SK-N-SH (cell line): ENCODE data around the gene POU6F2. TPM values are rescaled to one million over a fixed set of nuclear protein-coding genes. Genes with fewer than 3 reads are reported as not detected.

Experiments used
- CTCF ChIA-PET: fragments of 300-600, 350-600 bp; formaldehyde crosslinking; extraction: SDS; loops from one replicate; lab custom pipeline; 2021; lab: Yijun Ruan, JAX
- POLR2A ChIA-PET: fragments of 350-600 bp; sonication (Branson Sonifier 250); formaldehyde crosslinking; extraction: SDS; loops from one replicate; lab custom pipeline; 2020; ENCODE audit warnings: antibody characterized with exemption, inconsistent platforms; lab: Yijun Ruan, JAX
- DNase-seq: peaks from one replicate; pipeline ENCODE4 v3.0.0; 2012
- H2AFZ ChIP-seq: fragments of 200-600 bp; sonication (generic); 2 replicates; pipeline ENCODE4 v1.8.1; 2016; ENCODE audit warnings: antibody characterized with exemption, mild to moderate bottlenecking, low read depth
- H3F3A ChIP-seq: fragments of 200-600 bp; sonication (generic); replicated peaks from 2 replicates; pipeline ENCODE3; 2016; ENCODE audit warnings: antibody characterized with exemption, mild to moderate bottlenecking; ENCODE audit not compliant: insufficient read depth
- H3K27ac ChIP-seq, 2 experiments: fragments of 200-500 bp in 1 of 2; fragments of 200-600 bp in 1 of 2; sonication (Bioruptor generic) in 1 of 2; sonication (generic), shearing (Covaris generic) in 1 of 2; 2 replicates each; pipeline versions ENCODE4 v1.5.1 to v1.6.1; 2014 to 2016; ENCODE audit warnings: low read depth in 2 of 2, inconsistent platforms in 1 of 2, low read length in 1 of 2, mild to moderate bottlenecking in 1 of 2, mixed read lengths in 1 of 2
- H3K27me3 ChIP-seq: fragments of 200-600 bp; sonication (generic), shearing (Covaris generic); 2 replicates; pipeline ENCODE4 v1.6.1; 2016; ENCODE audit warnings: mixed run types; ENCODE audit not compliant: insufficient read depth
- H3K36me3 ChIP-seq, 2 experiments: fragments of 200-500 bp in 1 of 2; fragments of 200-600 bp in 1 of 2; sonication (Bioruptor generic) in 1 of 2; sonication (generic) in 1 of 2; replicated peaks in 1 of 2; 2 replicates each; pipeline versions ENCODE3 to v1.5.1; 2014 to 2016; ENCODE audit warnings: low read length in 1 of 2, mild to moderate bottlenecking in 1 of 2; ENCODE audit not compliant: insufficient read depth in 2 of 2, control insufficient read depth in 1 of 2
- H3K4me1 ChIP-seq, 2 experiments: fragments of 200-500 bp in 1 of 2; fragments of 200-600 bp in 1 of 2; sonication (Bioruptor generic) in 1 of 2; sonication (generic), shearing (Covaris generic) in 1 of 2; 2 replicates each; pipeline versions ENCODE4 v1.5.1 to v1.6.1; 2014 to 2016; ENCODE audit warnings: low read depth in 1 of 2, low read length in 1 of 2, mixed run types in 1 of 2; ENCODE audit not compliant: insufficient read depth in 2 of 2, control insufficient read depth in 1 of 2
- H3K4me2 ChIP-seq: fragments of 200-600 bp; sonication (generic), shearing (Covaris generic); 2 replicates; pipeline ENCODE4 v1.6.1; 2017; ENCODE audit warnings: mixed run types
- H3K4me3 ChIP-seq, 2 experiments: fragments of 200-500 bp in 1 of 2; fragments of 200-600 bp in 1 of 2; sonication (Bioruptor generic) in 1 of 2; sonication (generic), shearing (Covaris generic) in 1 of 2; 2 replicates each; pipeline versions ENCODE4 v1.5.1 to v1.8.1; 2014 to 2016; ENCODE audit warnings: low read depth in 2 of 2, inconsistent platforms in 1 of 2, low read length in 1 of 2, mild to moderate bottlenecking in 1 of 2, mixed read lengths in 1 of 2, moderate library complexity in 1 of 2
- H3K79me2 ChIP-seq: fragments of 200-600 bp; sonication (generic); 2 replicates; pipeline ENCODE4 v1.8.1; 2017; ENCODE audit warnings: mild to moderate bottlenecking; ENCODE audit not compliant: insufficient read depth
- H3K9ac ChIP-seq: fragments of 200-600 bp; sonication (generic); 2 replicates; pipeline ENCODE4 v1.6.1; 2017; ENCODE audit warnings: mixed run types
- H3K9me2 ChIP-seq: fragments of 200-600 bp; sonication (generic); 2 replicates; pipeline ENCODE4 v1.6.1; 2017; ENCODE audit warnings: mixed run types
- H3K9me3 ChIP-seq: fragments of 200-600 bp; sonication (generic); 2 replicates; pipeline ENCODE4 v1.6.1; 2017; ENCODE audit warnings: mixed run types, mild to moderate bottlenecking, moderate library complexity
- H4K20me1 ChIP-seq: fragments of 200-600 bp; sonication (generic); 2 replicates; pipeline ENCODE4 v1.6.1; 2017; ENCODE audit warnings: mild to moderate bottlenecking, mixed run types; ENCODE audit not compliant: insufficient read depth
- CHD2 ChIP-seq: fragments of 150-350 bp; IDR thresholded peaks from 2 replicates; pipeline ENCODE4 v1.6.1; 2018; ENCODE audit warnings: low read length; ENCODE audit not compliant: partially characterized antibody
- FOSL2 ChIP-seq: IDR thresholded peaks from 2 replicates; pipeline ENCODE4 v1.4.0; 2012; ENCODE audit warnings: low read depth, mild to moderate bottlenecking, moderate library complexity, borderline replicate concordance
- FOXM1 ChIP-seq: IDR thresholded peaks from 2 replicates; pipeline ENCODE4 v1.4.0; 2012; ENCODE audit warnings: low read depth, mild to moderate bottlenecking
- GABPA ChIP-seq: IDR thresholded peaks from 2 replicates; pipeline ENCODE4 v1.4.0; 2012; ENCODE audit warnings: low read depth, mild to moderate bottlenecking
- GATA2 ChIP-seq: sonication (generic); formaldehyde crosslinking; IDR thresholded peaks from 2 replicates; pipeline ENCODE4 v1.5.0; 2020; ENCODE audit warnings: mild to moderate bottlenecking, missing genetic modification reagents
- JUND ChIP-seq: IDR thresholded peaks from 2 replicates; pipeline ENCODE4 v1.4.0; 2012
- MEF2A ChIP-seq: IDR thresholded peaks from 2 replicates; pipeline ENCODE4 v1.4.0; 2012; ENCODE audit warnings: low read depth, borderline replicate concordance
- POLR2AphosphoS5 ChIP-seq: IDR thresholded peaks from 2 replicates; pipeline ENCODE4 v1.6.1; 2012; ENCODE audit warnings: low read depth, low read length
- RCOR1 ChIP-seq: fragments of 150-350 bp; IDR thresholded peaks from 2 replicates; pipeline ENCODE4 v1.6.1; 2017; ENCODE audit warnings: antibody characterized with exemption, low read length
- RFX5 ChIP-seq: IDR thresholded peaks from 2 replicates; pipeline ENCODE4 v1.6.1; 2012; ENCODE audit warnings: mild to moderate bottlenecking, improper control_type of control experiment, low read length
- RXRA ChIP-seq: IDR thresholded peaks from 2 replicates; pipeline ENCODE4 v1.4.0; 2012; ENCODE audit warnings: low read depth, mild to moderate bottlenecking, borderline replicate concordance
- SIN3A ChIP-seq: IDR thresholded peaks from 2 replicates; pipeline ENCODE4 v1.6.1; 2012; ENCODE audit warnings: low read depth, mild to moderate bottlenecking, low read length, moderate library complexity, borderline replicate concordance
- SMC3 ChIP-seq: IDR thresholded peaks from 2 replicates; pipeline ENCODE4 v1.6.1; 2012; ENCODE audit warnings: low read depth, low read length, improper control_type of control experiment
- TAF1 ChIP-seq: IDR thresholded peaks from 2 replicates; pipeline ENCODE4 v1.6.1; 2012; ENCODE audit warnings: low read depth, mild to moderate bottlenecking, low read length, moderate library complexity, borderline replicate concordance
- TEAD4 ChIP-seq: IDR thresholded peaks from 2 replicates; pipeline ENCODE4 v1.4.0; 2012; ENCODE audit warnings: mild to moderate bottlenecking, borderline replicate concordance; ENCODE audit not compliant: insufficient read depth
- YY1 ChIP-seq: IDR thresholded peaks from 2 replicates; pipeline ENCODE4 v1.4.0; 2012; ENCODE audit warnings: low read depth, mild to moderate bottlenecking
- WGBS: methylation state at CpG from one replicate; pipeline ENCODE4 v1.1.6; 2017; ENCODE audit warnings: low lambda C conversion rate; 5-methylcytosine and 5-hydroxymethylcytosine counted together
- polyA plus RNA-seq, 3 experiments: library from polyadenylated mRNA; depleted of rRNA; stranded (reverse); fragments of >200 nt; gene quantifications; 2 replicates each; pipeline ENCODE4 v1.2.3, GENCODE V29; 2012
- TF ChIP-seq, protein P1 (sequence below): fragments of 200-600 bp; sonication (generic); IDR thresholded peaks from 2 replicates; pipeline ENCODE4 v1.6.1; 2017; ENCODE audit warnings: antibody characterized with exemption, mild to moderate bottlenecking, moderate library complexity
- TF ChIP-seq, protein P2 (sequence below): IDR thresholded peaks from 2 replicates; pipeline ENCODE4 v1.4.0; 2012; ENCODE audit warnings: low read depth, borderline replicate concordance
- TF ChIP-seq, protein P3 (sequence below): IDR thresholded peaks from 2 replicates; pipeline ENCODE4 v1.4.0; 2012; ENCODE audit warnings: low read depth

POU6F2 gene
- polyA plus RNA-seq, 1 of the 3 experiments (the other 2 are of a cell fraction) = under 0.01 TPM

DNA sequence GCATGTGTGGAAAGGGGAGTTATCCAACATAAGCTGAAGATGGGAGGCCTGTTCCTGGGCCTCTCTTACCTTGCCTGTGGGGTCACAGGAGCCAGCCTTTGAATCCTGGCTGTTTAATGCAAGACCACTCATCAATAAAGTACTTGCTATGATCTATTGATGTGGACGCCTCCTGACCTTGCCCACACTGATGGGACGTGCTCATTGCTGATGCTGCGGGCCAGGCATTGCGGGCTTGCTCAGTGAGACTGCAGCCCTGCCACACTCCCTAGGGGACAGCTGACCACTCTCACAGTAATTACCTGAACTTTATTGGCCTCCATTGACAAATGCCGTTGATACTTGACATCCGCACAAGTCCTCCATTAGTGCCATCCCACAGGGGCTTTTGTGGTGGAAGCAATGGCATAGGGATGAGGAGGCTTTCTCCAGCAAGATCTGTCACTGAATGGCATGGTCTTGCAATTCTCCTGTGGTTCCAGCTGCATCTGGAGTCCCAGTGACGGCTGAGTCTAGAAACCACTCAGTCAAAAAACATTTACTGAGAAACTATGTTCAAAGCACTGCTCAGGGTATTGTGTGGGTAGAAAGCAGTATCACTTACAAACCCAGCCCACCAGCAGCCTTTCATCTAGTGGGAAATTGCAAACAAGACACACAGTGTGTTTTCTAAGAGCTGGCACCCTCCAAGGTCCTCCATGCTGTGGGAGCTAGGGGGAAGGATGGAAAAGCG, 453.4 kb downstream of the POU6F2 start:
- ChIA-PET CTCF (no interaction called here), POLR2A (no interaction called here)
- no peak overlapping the region for H3K9ac ChIP-seq
- H3K27ac ChIP-seq = no peak overlapping the region
- no peak overlapping the region for H3K4me2 ChIP-seq
- H4K20me1 ChIP-seq = no peaks in the 10 kb centered on the region
- no peak overlapping the region for H2AFZ ChIP-seq
- TF ChIP-seq GABPA (no peak), GATA2 (no peak), POLR2AphosphoS5 (no peak), RXRA (no peak), SIN3A (no peak), TEAD4 (no peak), SMC3 (no peak), YY1 (no peak), MEF2A (no peak), TAF1 (no peak), JUND (no peak)
- H3K36me3 ChIP-seq = no peaks in the 10 kb centered on the region
- H3K4me1 ChIP-seq = no peaks in the 10 kb centered on the region; a peak in 1 of 4 replicates
- H3K27me3 ChIP-seq = peaks cover 16% of the 10 kb centered on the region; the same call in 1 of the 2 replicates
- WGBS = 63% methylated on average over 8 of the region's 8 CpGs
- no peaks in the 10 kb centered on the region for H3K9me3 ChIP-seq
- DNase-seq = no peak
- no peaks in the 10 kb centered on the region for H3F3A ChIP-seq
- no peaks in the 10 kb centered on the region for H3K79me2 ChIP-seq
- no peak overlapping the region for H3K4me3 ChIP-seq
- no peaks in the 10 kb centered on the region for H3K9me2 ChIP-seq

DNA sequence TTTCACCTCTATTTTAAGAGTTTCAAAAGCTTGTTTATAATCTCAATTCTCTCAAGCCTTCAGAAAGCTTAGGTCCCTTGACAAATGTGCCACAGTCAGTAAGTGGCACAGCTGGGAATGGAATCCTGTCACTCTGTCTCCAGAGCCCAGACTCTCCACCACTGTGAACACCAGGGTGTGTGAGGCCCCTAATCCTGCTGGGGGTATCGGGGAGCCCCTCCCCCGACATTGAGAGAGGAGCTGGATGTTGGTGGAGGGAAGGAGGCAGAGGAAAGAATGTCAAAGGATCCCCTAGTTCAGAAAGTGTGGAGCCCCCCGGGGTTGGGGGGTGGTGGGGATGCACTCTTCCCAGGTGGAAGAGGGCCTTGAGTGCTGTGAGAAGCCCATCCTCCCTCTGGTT, 454.7 kb downstream of the POU6F2 start:
- CTCF ChIA-PET = interaction anchor here (1.9 kb wide), 1 partner anchor 21 kb away, joined by 10 read pairs; no protein-coding TSS in a partner anchor
- POLR2A ChIA-PET = no interaction called here
- WGBS = 0% methylated on average over 3 of the region's 3 CpGs
- no peak overlapping the region for H3K9ac ChIP-seq
- H3K4me1 ChIP-seq = no peaks in the 10 kb centered on the region; a peak in 1 of 4 replicates
- H3K36me3 ChIP-seq = no peaks in the 10 kb centered on the region
- H3K9me2 ChIP-seq = no peaks in the 10 kb centered on the region
- H4K20me1 ChIP-seq = no peaks in the 10 kb centered on the region
- no peak for DNase-seq
- H3K79me2 ChIP-seq = no peaks in the 10 kb centered on the region
- peaks cover 22% of the 10 kb centered on the region; the same call in 1 of the 2 replicates for H3K27me3 ChIP-seq
- H3K4me2 ChIP-seq = no peak overlapping the region
- H2AFZ ChIP-seq = no peak overlapping the region
- H3K4me3 ChIP-seq = no peak overlapping the region
- no peaks in the 10 kb centered on the region for H3K9me3 ChIP-seq
- H3K27ac ChIP-seq = no peak overlapping the region
- H3F3A ChIP-seq = no peaks in the 10 kb centered on the region
- TF ChIP-seq, protein P1, sequence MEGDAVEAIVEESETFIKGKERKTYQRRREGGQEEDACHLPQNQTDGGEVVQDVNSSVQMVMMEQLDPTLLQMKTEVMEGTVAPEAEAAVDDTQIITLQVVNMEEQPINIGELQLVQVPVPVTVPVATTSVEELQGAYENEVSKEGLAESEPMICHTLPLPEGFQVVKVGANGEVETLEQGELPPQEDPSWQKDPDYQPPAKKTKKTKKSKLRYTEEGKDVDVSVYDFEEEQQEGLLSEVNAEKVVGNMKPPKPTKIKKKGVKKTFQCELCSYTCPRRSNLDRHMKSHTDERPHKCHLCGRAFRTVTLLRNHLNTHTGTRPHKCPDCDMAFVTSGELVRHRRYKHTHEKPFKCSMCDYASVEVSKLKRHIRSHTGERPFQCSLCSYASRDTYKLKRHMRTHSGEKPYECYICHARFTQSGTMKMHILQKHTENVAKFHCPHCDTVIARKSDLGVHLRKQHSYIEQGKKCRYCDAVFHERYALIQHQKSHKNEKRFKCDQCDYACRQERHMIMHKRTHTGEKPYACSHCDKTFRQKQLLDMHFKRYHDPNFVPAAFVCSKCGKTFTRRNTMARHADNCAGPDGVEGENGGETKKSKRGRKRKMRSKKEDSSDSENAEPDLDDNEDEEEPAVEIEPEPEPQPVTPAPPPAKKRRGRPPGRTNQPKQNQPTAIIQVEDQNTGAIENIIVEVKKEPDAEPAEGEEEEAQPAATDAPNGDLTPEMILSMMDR = no peak
- TF ChIP-seq RFX5 (no peak), GABPA (no peak), FOXM1 (no peak), TAF1 (no peak), CHD2 (no peak), RCOR1 (no peak), RXRA (no peak), FOSL2 (no peak)
- TF ChIP-seq, protein P2, sequence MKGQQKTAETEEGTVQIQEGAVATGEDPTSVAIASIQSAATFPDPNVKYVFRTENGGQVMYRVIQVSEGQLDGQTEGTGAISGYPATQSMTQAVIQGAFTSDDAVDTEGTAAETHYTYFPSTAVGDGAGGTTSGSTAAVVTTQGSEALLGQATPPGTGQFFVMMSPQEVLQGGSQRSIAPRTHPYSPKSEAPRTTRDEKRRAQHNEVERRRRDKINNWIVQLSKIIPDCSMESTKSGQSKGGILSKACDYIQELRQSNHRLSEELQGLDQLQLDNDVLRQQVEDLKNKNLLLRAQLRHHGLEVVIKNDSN = no peak
- TF ChIP-seq, protein P3, sequence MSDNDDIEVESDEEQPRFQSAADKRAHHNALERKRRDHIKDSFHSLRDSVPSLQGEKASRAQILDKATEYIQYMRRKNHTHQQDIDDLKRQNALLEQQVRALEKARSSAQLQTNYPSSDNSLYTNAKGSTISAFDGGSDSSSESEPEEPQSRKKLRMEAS = no peak
